ENCODE data around the gene NXPE3. TPM values are rescaled to one million over a fixed set of nuclear protein-coding genes. Genes with fewer than 3 reads are reported as not detected.

NXPE3 gene
- total RNA-seq, 2 donors from 2014 or later = 34.2 to 35.1 TPM

DNA sequence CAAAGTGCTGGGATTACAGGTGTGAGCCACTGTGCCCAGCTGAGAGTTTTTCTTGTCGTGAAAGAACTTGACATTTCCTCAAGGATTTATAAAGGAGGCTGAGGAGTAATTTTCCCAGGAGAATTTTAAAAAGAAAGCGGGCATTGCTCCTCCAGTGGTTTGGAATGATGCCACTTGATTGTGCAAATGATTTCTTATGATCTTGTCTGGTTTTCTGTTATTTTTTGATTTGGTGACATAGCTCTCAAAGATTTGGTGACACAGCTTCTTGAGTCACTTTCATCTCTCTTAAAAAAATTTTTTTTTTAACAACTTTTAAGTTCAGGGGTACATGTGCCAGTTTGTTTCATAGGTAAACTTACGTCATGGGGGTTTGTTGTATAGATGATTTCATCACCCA lies 45.7 kb downstream of the NXPE3 start:
- no peak for DNase-seq
- intact Hi-C loops (cut with DNase I) = no loop called here
- no peak for ATAC-seq

DNA sequence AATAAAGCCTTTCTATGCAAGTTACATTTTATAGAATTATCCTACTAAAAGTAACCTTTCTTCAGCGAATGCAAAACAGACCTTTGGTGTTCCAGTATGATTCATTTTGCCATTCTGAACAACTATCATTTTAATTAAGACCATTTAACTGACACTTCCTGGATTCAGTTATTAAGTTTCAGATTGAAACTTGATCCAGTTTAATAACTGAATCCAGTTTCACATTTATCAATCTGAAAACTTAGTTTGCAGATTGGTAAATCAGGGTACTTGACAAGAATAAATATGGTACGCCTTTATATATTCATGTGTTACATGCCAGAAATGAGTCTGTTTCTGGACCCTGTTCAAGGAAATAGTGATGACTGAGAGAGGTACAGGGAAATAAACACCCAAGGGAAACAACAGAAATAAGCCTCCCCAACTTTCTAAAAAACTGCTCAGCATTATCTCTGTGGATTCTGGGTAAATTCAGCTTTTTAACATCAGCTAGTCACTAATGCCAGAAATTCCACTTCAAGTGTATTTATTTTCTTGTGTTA lies 47.0 kb downstream of the NXPE3 start:
- intact Hi-C loops (cut with DNase I) = no loop called here
- ATAC-seq (no peak), DNase-seq (no peak)

DNA sequence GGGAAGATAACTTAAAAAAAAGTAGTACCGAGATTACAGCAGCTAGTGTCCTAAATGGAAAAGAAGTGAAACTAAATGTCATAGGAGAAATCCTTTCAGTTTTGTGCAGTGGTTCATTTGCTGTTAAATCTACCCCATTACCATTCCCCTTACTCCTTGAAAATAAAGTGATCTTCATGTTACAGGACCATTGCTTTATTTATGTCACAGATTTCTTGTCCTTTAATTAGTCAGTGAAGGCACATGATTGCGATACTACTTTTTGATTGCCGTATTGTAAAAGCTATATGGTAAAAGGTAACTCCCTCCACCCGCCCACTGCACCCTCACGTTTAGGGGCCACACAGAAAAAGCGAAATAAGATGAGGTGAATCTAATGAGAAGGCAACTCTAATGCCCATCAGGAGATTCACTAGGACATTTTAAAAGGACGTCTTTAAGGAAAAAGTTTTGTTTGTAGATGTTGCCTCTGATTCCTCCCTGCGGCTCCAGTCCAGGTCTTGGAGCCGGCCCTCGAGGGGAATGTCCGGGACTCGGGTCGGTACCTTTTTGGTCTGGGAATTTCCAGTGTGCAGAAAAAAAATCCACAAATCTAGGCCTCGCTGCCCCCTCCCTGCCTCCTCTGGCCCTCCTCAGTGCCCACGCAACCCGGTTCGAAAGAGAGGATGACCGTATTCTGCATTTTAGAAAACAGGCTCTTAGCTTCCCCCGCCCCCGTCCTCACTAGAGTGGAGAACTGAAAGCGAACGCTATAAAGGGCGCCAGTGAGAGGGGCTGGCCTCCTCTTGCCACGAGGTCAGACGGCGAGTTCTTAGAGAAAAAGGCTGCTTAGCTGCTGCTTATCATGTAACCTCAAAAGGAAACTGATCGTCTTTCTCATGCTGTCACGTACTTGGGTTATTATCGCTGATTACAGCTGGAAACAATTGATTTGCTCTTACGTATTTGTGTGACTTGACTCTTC lies 48.5 kb downstream of the NXPE3 start:
- ATAC-seq (peak; percentile 85 to 92), DNase-seq (peak; percentile 81)
- intact Hi-C loops (cut with DNase I) = no loop called here

DNA sequence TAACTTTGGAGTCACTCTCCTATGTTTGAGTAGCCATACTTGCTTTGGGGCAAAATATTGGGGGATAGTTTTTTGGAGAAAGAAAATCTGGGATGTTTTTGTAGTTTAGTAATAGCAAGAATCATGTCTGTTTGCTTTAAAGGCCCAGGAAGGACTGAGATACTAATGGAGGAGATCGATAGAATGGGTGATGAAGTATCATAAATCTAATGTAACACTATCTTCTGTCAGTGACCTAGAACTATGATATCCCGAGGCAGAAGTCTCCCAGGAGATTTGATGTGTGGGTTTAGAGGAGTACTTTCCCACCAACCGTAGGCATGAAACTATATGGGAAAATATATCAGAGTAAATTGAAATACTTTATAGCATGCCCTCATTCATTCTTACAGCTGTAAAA lies 49.3 kb downstream of the NXPE3 start:
- intact Hi-C loops (cut with DNase I) = no loop called here
- ATAC-seq (no peak), DNase-seq (no peak)

DNA sequence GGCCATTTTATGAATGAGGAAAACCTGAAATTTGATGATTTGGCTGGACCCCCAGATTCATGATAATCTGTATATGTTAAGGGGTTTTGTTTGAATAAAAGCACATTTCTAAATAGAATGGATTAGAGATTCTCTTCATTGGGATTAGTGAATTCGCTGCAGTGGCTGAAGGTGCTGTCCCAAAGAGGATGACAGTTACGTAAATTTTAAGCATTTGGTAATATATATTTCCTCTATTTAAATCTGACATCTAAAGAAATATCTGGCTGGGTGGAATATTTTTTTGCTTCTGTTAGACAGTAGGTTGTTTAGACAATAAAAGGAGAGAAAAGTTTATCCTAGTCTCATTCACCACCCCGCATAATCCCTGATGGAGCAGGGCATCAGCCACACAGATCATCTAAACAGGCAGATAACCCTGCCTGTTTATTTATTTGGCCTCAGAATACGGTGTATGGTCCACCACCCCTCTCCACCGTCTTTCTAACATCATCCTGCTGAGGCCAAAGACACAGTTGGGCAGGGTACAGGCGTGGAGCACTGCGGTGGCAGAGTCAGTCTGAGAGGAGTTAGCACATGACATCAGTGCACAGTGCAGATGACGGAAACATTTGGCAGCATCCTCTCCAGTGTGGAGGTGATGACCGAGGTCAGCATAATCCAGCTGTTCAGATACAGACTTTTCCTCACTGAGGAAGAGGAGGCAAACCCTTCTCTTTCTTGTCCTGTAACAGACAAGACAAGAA lies 49.9 kb downstream of the NXPE3 start:
- ATAC-seq = peak; percentile 83 to 91
- intact Hi-C loops (cut with DNase I) = no loop called here

DNA sequence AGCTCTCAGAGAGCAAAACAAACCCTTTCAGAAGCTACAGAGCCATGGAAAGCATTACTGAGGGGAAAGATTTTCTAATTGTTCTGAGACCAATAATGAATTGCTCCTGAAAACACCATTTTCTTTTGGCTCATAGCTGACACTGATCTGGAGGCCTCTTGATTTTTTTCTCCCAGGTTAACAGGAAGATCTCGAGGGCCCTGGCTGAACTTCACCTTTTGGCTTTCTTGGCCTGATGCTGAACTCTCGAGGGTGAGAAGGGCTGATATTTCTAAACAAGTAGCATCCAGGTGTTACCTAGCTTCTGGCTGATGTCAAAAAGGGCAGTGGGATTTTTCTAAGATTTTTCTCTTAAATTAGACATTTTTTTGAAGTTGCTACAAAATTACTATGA lies 50.4 kb downstream of the NXPE3 start:
- DNase-seq (no peak), ATAC-seq (no peak)
- intact Hi-C loops (cut with DNase I) = no loop called here

More for the DNA sequence above, 49.9 kb downstream of the NXPE3 start:
- peak; percentile 74 for DNase-seq

DNA sequence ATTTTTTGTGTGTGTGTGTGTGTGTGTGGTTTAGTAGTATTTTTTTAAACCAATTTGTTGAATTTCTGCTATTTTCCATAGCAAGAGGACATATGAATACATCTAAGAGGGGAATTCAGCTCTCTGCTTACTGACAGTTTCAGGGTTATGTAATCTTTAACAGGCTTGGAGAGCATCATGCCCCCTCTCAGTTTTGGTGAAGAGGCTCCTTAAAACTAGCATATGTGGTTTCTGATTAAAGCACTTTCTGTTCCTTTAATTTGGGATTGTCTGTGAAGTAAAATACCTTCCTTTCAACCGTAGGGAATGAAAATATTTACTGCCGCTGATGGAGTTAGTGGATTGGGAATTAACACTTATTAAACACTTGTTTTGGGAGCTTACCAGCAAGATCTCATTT lies 50.9 kb downstream of the NXPE3 start:
- intact Hi-C loops (cut with DNase I) = no loop called here
- no peak for ATAC-seq
- DNase-seq = no peak

DNA sequence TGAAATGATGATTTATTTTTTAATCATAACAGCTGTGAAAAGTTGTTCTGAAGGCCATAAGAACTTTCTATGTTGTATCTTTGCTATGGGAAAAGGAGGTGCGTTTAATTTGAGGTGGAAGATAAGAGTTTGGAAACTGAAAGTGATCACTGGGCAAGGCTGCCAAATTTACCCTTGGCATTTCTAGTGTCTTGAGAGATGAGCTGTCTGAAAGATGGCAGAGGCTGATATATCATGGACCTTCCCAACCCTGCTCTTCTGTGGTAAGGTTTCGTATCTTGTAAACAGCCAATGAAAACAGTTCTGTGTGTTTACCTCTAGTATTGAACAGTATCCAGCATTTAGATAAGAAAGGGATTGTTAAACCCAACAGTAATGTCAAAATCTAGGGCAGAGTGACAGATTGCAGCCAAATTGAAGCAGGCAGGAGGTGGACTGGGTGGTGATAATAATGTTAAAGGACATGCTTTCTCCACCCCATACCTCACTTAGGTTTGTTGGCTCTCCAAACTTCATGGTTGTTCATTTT lies 54.5 kb downstream of the NXPE3 start:
- peak in 1 of 2 donors; percentile 8 for ATAC-seq
- intact Hi-C loops (cut with DNase I) = no loop called here
- DNase-seq = no peak

DNA sequence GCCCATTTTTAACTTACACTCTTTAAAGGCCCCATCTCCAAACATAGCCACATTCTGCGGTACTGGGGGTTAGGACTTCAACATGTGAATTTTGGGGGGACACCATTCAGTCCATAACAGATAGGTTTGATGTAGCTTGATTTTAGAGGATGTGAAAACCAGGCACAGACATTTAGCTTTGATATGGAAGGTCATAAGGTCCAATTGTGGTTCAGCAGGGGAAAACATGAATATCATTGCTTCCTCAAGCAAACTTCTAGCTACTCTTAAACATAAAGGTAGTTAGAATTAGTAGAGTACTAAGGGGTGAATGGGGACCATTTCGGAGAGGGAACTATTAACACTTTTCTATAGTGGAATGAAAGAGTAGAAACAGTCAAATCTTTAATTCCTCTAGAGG lies 56.7 kb downstream of the NXPE3 start:
- intact Hi-C loops (cut with DNase I) = no loop called here
- ATAC-seq (no peak), DNase-seq (no peak)

DNA sequence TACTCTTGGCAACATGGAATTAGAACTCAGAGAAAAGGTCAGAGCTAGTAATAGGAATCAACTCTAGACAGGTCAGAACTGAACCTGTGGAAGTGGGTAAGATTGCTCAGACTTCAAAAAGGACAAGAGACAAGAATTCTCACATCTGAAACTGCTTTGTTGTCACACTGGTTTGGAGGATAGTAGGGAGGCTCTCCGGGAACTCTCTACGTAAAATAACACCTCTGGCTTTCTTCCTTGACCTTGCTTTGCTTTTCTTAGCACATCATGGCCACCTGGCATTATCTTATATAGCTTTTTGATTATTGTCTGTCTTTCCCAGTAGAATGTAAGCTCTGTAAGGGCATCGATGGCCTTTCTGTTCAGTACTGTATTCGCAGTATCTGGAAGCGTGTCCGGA lies 57.1 kb downstream of the NXPE3 start:
- ATAC-seq = no peak
- no peak for DNase-seq
- intact Hi-C loops (cut with DNase I) = no loop called here

DNA sequence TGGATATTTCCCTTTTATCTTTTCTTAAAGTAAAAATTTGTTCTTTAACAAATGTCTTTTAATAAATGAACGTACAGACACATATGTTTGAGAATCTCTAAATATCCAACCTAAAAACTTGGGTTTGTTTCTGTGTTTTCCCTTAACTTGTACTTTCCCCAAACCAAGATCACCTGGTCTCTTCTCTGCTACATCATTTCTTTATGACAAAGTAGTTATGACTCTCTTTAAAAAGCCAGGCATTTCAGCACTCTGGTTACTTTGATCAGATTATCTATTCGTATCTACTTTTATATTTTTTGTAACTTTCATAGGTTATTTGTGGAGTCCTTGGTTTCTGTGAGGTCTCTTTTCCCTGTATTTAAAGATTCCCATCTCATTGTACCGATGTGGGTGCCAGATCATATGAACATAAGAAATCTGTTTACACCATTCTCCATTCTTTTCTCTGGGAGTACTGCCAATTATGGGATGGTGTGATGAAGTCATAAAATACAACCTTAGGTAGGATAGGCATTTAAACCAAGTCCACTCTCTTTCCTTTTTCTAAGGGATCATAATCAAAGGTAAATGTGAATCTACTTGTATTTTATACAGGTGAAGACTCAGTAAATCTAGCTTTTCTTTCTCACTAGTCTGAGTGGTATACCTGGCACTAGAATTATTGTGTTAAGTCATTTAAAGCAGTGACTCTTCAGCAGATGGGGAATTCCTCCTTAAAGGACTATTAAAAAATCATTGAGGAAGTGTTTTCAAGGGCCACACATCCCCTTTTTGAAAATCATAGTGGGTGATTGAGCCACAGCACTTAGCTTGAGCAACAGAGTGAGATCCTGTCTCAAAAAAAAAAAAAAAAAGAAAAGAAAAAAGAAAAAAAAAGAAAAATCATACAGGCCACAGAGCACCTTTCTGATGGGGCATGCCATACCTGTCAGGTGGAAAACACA lies 57.9 kb downstream of the NXPE3 start:
- DNase-seq (no peak), ATAC-seq (peak in 1 of 2 donors; percentile 65)
- intact Hi-C loops (cut with DNase I) = no loop called here

DNA sequence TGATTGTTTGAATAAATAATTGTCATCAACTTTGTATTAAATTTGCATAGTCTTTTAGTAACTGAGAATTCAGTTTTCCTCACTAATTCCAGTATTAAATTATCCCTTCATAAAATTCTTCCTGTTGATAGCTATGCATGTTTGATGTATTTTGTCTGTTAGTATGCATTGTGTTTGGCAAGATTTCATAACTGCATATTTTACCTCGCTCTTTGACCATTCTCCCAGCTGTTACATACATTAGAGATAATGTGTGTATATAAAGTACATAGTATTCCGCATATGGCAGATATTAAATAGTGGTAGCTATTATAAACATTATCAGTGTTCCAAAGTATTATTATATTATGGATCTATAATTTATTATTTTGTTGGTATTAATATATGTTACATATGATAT lies 59.7 kb downstream of the NXPE3 start:
- DNase-seq = no peak
- no peak for ATAC-seq
- intact Hi-C loops (cut with DNase I) = no loop called here

DNA sequence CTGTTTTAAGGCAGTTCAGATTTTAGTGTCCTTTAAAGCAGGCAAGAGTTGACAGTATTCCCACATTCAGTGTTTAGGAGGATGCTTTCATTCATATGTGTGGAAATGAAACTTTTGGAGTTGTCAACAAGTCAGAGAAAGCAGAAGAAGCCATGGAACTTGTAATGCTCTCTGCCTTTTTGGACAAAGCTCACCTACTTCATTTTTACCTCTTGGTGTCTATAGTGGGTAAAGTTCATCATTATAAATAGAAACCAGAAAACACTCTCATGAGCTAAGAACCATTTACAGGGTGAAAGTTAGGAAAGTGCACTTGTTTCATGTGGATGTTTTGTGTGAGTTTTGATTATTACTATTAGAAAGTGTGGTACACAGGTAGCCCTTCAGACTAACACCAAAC lies 61.1 kb downstream of the NXPE3 start:
- ATAC-seq (no peak), DNase-seq (no peak)
- intact Hi-C loops (cut with DNase I) = no loop called here

DNA sequence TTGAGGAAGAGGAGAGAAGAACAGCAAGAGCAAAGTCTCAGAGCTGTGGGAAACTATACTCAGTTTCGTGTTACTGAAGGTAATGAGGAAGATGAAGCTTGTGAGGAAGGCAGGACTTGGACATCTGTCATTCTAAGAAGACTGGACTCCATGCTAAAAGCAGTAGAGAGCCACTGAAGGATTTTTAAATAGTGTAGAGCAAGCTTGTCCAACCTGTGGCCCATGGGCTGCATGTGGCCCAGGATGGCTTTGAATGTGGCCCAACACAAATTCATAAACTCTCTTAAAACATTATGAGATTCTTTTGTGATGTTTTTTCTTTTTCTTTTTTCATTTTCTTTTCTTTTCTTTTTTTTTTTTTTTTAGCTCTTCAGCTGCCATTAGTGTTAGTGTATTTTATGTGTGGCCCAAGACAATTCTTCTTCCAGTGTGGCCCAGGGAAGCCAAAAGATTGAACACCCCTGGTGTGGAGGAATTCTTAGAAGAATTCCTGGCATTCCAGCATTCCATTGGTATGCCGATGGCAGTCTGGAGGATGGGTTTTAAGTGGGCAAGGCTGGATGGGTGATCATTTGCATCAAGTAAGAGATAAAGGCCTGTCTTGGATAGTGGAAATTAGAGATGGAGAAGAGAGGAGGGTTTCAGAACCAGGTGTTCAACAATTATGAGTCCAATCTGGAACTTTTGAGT lies 63.4 kb downstream of the NXPE3 start:
- DNase-seq = no peak
- intact Hi-C loops (cut with DNase I) = no loop called here
- no peak for ATAC-seq

DNA sequence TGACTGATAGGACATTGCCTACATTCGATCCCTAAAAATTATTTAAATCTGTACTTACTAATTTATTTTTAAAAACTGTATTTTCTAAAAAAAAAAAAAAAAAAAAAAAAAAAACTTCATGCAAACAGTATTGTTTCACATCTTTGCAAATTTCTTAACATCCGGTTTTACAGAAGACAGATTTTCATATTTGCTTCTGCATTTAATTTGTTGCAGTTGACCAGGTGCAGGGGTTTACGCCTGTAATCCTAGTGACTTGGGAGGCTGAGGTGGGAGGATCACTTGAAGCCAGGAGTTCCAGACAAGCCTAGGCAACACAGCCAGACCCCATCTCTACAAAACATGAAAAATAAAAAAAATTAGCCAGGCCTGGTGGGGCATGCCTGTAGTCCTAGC lies 63.9 kb downstream of the NXPE3 start:
- intact Hi-C loops (cut with DNase I) = no loop called here
- DNase-seq = no peak
- no peak for ATAC-seq

DNA sequence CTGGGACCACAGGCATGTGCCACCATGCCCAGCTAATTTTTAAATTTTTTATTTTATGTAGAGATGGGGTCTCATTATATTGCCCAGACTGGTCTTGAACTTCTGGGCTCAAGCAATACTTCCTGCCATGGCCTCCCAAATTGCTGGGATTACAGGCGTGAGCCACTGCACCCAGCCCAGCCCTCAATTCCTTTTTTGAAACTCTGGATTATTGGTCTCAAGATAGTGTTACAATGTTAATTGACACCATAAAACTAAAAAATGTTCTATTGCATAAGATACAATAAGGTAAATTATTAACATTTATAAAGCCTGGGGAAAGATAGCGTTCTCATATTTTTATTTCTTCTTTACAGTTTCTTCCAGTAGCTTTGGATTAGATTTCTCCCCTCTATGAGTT lies 66.4 kb downstream of the NXPE3 start:
- intact Hi-C loops (cut with DNase I) = no loop called here
- DNase-seq (no peak), ATAC-seq (no peak)

DNA sequence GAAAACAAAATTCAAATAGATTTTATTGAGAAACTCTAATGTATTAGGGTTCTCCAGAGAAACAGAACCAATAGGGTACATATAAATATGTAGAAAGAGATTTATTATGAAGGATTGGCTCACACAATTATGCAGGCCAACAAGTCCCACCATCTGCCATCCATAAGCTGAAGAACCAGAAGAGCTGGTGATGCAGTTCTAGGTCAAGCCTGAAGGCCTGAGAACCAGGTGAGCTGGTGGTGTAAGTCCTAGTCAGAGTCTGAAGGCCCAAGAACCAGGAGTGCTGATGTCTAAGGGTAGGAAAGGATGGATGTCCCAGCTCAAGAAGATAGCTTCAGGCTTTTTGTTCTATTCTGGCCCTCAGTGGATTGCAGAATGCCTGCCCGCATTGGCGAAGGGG lies 67.7 kb downstream of the NXPE3 start:
- ATAC-seq (no peak), DNase-seq (no peak)
- intact Hi-C loops (cut with DNase I) = no loop called here

DNA sequence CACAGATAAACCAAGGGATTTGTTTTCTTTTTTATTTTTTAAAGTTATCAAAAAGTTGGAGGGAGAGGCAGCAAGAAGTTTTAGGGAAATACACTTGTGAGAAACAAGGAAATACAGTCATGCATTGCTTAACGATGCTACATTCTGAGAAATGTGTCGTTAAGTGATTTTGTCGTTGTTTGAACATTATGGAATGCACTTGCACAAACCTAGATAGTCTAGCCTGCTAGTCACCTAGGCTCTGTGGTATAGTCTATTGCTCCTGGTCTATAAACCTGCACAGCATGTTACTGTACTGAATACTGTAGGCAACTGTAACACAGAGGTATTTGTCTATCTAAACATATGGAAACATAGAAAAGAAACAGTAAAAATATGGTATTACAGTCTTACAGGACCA lies 68.3 kb downstream of the NXPE3 start:
- ATAC-seq = no peak
- intact Hi-C loops (cut with DNase I) = no loop called here
- no peak for DNase-seq
